ENCODE data around the gene TBC1D1. TPM values are rescaled to one million over a fixed set of nuclear protein-coding genes. Genes with fewer than 3 reads are reported as not detected.

TBC1D1 gene
- polyA plus RNA-seq, 1 experiment, result 50.7 TPM

- no peak for DNase-seq (ENCODE audit: low read depth, low spot score)
- no peak overlapping the region for H3K4me3 ChIP-seq (ENCODE audit: low read depth, low read length)
- POLR2A ChIA-PET, result no interaction called here
- no peaks in the 10 kb centered on the region for H3K9me3 ChIP-seq (ENCODE audit: control insufficient read depth, insufficient read depth, low read length)
- H3K27me3 ChIP-seq (ENCODE audit: control insufficient read depth, insufficient read depth, low read length), result no peaks in the 10 kb centered on the region
- TF ChIP-seq, protein P1, sequence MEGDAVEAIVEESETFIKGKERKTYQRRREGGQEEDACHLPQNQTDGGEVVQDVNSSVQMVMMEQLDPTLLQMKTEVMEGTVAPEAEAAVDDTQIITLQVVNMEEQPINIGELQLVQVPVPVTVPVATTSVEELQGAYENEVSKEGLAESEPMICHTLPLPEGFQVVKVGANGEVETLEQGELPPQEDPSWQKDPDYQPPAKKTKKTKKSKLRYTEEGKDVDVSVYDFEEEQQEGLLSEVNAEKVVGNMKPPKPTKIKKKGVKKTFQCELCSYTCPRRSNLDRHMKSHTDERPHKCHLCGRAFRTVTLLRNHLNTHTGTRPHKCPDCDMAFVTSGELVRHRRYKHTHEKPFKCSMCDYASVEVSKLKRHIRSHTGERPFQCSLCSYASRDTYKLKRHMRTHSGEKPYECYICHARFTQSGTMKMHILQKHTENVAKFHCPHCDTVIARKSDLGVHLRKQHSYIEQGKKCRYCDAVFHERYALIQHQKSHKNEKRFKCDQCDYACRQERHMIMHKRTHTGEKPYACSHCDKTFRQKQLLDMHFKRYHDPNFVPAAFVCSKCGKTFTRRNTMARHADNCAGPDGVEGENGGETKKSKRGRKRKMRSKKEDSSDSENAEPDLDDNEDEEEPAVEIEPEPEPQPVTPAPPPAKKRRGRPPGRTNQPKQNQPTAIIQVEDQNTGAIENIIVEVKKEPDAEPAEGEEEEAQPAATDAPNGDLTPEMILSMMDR (IDR thresholded peaks at IDR 0.05; ENCODE audit: low read depth, low read length), result no peak
- H3K27ac ChIP-seq (ENCODE audit: low read depth, low read length), result no peak overlapping the region
- CTCF ChIA-PET, result interaction anchor here (0.5 to 8.0 kb wide), 5 partner anchors 25 to 468 kb away, joined by 3 to 85 read pairs (median 6); no protein-coding TSS in a partner anchor
Observed at GRCh38 chr4:38037612-38038011, 146.7 kb downstream of the TBC1D1 start.

GRCh38 chr4:38040619-38041018 is 149.7 kb downstream of the TBC1D1 start:
- no peaks in the 10 kb centered on the region for H3K27me3 ChIP-seq (ENCODE audit: control insufficient read depth, insufficient read depth, low read length)
- no peaks in the 10 kb centered on the region for H3K9me3 ChIP-seq (ENCODE audit: control insufficient read depth, insufficient read depth, low read length)
- H3K27ac ChIP-seq (ENCODE audit: low read depth, low read length), result no peak overlapping the region
- TF ChIP-seq, protein P1 (IDR thresholded peaks at IDR 0.05; ENCODE audit: low read depth, low read length), result no peak
- no peak overlapping the region for H3K4me3 ChIP-seq (ENCODE audit: low read depth, low read length)
- CTCF ChIA-PET, result no interaction called here
- DNase-seq (ENCODE audit: low read depth, low spot score), result no peak
- POLR2A ChIA-PET, result no interaction called here

DNA sequence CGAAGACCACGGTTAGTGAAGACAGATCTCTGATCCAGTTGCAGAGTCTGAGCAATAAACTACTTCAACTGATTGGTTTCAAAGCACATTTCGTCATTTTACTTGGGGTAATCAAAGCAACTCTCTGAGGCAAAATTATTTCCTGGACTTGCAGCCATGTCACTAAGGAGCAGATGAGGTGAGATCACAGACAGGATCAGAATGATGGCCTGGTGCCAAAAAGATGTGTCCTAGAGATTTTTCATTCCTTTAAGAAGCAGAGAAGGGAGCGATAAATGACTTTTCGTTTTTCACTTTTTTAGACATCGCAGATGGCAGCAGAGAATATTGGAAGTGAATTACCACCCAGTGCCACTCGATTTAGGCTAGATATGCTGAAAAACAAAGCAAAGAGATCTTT is 153.2 kb downstream of the TBC1D1 start:
- no peak for DNase-seq (ENCODE audit: low read depth, low spot score)
- H3K4me3 ChIP-seq (ENCODE audit: low read depth, low read length), result no peak overlapping the region
- TF ChIP-seq, protein P1 (IDR thresholded peaks at IDR 0.05; ENCODE audit: low read depth, low read length), result no peak
- CTCF ChIA-PET, result interaction anchor here (0.5 to 1.2 kb wide), 2 partner anchors 18 to 218 kb away, joined by 4 to 7 read pairs; no protein-coding TSS in a partner anchor
- H3K27ac ChIP-seq (ENCODE audit: low read depth, low read length), result no peak overlapping the region
- no peaks in the 10 kb centered on the region for H3K27me3 ChIP-seq (ENCODE audit: control insufficient read depth, insufficient read depth, low read length)
- no peaks in the 10 kb centered on the region for H3K9me3 ChIP-seq (ENCODE audit: control insufficient read depth, insufficient read depth, low read length)
- POLR2A ChIA-PET, result no interaction called here

GRCh38 chr4:38045289-38045988 is 154.6 kb downstream of the TBC1D1 start:
- DNase-seq (ENCODE audit: low read depth, low spot score), result no peak
- ChIA-PET POLR2A (no interaction called here), CTCF (interaction anchor here (0.8 to 2.8 kb wide), 3 partner anchors 10 to 738 kb away, joined by 3 to 14 read pairs (median 4); no protein-coding TSS in a partner anchor)
- Histone ChIP-seq H3K27ac (ENCODE audit: low read depth, low read length) (no peak overlapping the region), H3K27me3 (ENCODE audit: control insufficient read depth, insufficient read depth, low read length) (no peaks in the 10 kb centered on the region), H3K9me3 (ENCODE audit: control insufficient read depth, insufficient read depth, low read length) (no peaks in the 10 kb centered on the region), H3K4me3 (ENCODE audit: low read depth, low read length) (no peak overlapping the region)
- TF ChIP-seq, protein P1 (IDR thresholded peaks at IDR 0.05; ENCODE audit: low read depth, low read length), result no peak

DNA sequence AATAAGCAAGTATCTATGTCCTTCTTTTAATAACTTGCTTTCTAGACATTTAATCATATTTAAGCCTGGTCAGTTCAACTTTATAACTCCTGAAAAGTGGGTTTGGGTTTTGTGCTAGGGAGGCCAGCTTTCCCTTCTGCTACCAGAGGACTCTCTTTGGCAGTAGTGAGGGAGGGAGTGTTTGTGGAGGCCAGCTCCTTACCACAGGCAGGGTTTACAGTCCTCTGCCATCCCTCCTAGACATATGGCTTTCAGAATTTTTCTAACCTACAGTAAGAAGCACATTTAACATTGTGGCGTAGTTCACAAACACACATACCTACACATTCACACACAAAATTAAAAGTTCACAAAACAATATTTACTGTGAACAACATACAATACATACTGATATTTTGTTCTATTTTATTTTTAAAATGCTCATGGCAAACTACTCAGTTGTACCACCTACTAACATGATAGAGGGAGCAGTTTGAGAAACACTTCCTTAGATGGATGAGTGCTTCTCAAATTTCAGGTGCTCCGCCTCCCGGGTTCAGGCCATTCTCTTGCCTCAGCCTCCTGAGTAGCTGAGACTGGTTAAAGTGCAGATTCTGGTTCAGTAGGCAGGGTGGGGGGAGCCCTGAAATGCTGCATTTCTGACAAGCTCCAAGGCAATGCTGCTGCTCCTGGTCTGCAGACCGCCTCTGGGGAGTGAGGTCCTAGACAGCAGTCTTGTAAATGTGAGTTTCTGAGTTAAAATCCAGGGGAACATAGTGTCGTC is 156.0 kb downstream of the TBC1D1 start:
- H3K27ac ChIP-seq (ENCODE audit: low read depth, low read length), result no peak overlapping the region
- H3K27me3 ChIP-seq (ENCODE audit: control insufficient read depth, insufficient read depth, low read length), result no peaks in the 10 kb centered on the region
- CTCF ChIA-PET, result interaction anchor here (0.6 to 2.8 kb wide), 4 partner anchors 11 to 684 kb away, joined by 4 to 14 read pairs (median 6); no protein-coding TSS in a partner anchor
- H3K4me3 ChIP-seq (ENCODE audit: low read depth, low read length), result no peak overlapping the region
- no peaks in the 10 kb centered on the region for H3K9me3 ChIP-seq (ENCODE audit: control insufficient read depth, insufficient read depth, low read length)
- POLR2A ChIA-PET, result no interaction called here
- TF ChIP-seq, protein P1 (IDR thresholded peaks at IDR 0.05; ENCODE audit: low read depth, low read length), result peak; percentile 7
- no peak for DNase-seq (ENCODE audit: low read depth, low spot score)

Measured in AG04450 (cell line).